ENCODE measurements around the gene TIMM29. TPM values are rescaled to one million over a fixed set of nuclear protein-coding genes. Genes with fewer than 3 reads are reported as not detected.

TIMM29 gene
- total RNA-seq, 4 donors from 2014 or later = 27.1 to 40.4 (median 32.8) TPM

DNA sequence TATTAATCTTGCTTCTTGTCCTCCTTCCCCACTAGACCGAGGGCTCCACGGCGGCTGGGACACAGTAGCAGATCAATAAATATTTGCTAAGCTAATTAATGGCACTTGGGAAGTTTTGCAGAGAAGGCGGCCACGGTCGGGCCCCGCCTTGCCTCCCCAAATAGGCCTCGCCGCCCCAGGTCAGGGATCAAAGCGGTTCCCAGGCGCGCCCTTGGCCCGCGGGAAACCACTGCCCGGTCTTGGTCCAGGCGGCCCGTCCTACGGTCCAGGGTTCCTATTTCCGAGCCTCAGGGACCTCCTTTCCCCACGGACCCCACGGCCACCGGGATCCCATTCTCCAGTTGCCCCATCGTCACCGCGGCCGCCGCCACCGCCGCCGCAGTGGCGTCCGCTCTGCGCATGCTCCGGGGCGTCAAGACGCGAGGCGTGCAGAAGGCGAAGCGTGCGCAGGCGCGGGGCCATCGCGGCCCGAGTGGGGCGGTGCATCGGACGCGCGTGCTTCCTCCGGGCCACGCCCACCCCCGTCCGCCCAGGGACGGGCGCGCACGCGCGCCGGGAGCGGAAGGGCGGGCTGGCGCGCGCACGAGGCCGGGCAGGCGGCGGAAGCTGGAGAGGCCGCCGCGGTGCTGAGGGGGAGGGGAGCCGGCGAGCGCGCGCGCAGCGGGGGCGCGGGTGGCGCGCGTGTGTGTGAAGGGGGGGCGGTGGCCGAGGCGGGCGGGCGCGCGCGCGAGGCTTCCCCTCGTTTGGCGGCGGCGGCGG is 31.9 kb downstream of the TIMM29 start, which contains the start of gene SMARCA4:
Gene SMARCA4, plus strand, starts transcription at position 717 of the 759 bp plus-strand sequence. CDS start 23,122 bp downstream, outside the sequence.
- H3K36me3 ChIP-seq = peaks cover 0 to 6% (median 0%) of the 10 kb centered on the region in 3 donors
- H3K9me3 ChIP-seq = no peaks in the 10 kb centered on the region
- peak; percentile 85 to 92 for DNase-seq (ENCODE audit: low spot score in 2 of 2)
- 0 to 1% methylated on average over 7 to 32 of the region's 100 CpGs for WGBS, 2 donors
- H3K4me3 ChIP-seq = peak within 1 kb of the TSS; percentile 73 to 91 (median 82)
- H3K27me3 ChIP-seq = no peaks in the 10 kb centered on the region
- H3K4me1 ChIP-seq = peaks cover 0 to 42% (median 14%) of the 10 kb centered on the region in 4 donors
- TF ChIP-seq CTCF (IDR thresholded peaks at IDR 0.05) (peak in 1 of 5 experiments; percentile 43), POLR2A (IDR thresholded peaks at IDR 0.05) (peak; percentile 78 to 94), EP300 (IDR thresholded peaks at IDR 0.05) (peak; percentile 42 to 96)
- H3K27ac ChIP-seq = peak within 1 kb of the TSS; percentile 77 to 95 (median 93)

GRCh38 chr19:10961073-10961860 is 32.7 kb downstream of the TIMM29 start:
- Histone ChIP-seq H3K4me1 (peaks cover 0 to 42% (median 14%) of the 10 kb centered on the region in 4 donors), H3K9me3 (no peaks in the 10 kb centered on the region), H3K4me3 (peak overlapping the region; percentile 73 to 76 (median 75)), H3K27ac (peak overlapping the region; percentile 75 to 91 (median 89)), H3K36me3 (peaks cover 0 to 6% (median 0%) of the 10 kb centered on the region in 3 donors), H3K27me3 (no peaks in the 10 kb centered on the region)
- no peak for TF ChIP-seq CTCF (IDR thresholded peaks at IDR 0.05)
- TF ChIP-seq EP300 (IDR thresholded peaks at IDR 0.05) = no peak
- no peak for TF ChIP-seq POLR2A (IDR thresholded peaks at IDR 0.05)
- peak; percentile 23 to 26 for DNase-seq (ENCODE audit: low spot score in 2 of 2)
- 1% methylated on average over 50 of the region's 92 CpGs for WGBS, 2 donors

DNA sequence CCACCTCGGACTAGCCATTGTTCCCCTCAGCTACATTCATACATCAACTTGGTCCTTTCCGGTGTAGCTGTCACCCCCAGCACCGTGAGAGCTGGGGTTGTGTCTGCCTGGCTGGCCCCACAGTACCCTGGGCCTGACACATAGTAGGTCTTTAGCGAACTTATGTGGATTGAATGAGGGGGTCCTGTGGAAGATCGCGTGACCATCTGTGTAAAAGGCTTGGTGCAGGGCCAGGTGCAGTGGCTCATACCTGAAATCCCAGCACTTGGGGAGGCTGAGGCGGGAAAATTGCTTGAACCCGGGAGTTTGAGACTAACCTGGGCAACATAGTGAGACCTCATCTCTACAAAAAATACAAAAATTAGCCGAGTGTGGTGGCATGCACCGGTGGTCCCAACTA is 34.3 kb downstream of the TIMM29 start:
- H3K27ac ChIP-seq = no peak overlapping the region
- no peak overlapping the region for H3K4me3 ChIP-seq
- 84 to 91% methylated on average over 10 of the region's 10 CpGs for WGBS, 2 donors
- H3K4me1 ChIP-seq = peaks cover 0 to 42% (median 14%) of the 10 kb centered on the region in 4 donors
- no peaks in the 10 kb centered on the region for H3K27me3 ChIP-seq
- peaks cover 0 to 6% (median 0%) of the 10 kb centered on the region in 3 donors for H3K36me3 ChIP-seq
- no peak for DNase-seq (ENCODE audit: low spot score in 2 of 2)
- no peaks in the 10 kb centered on the region for H3K9me3 ChIP-seq
- TF ChIP-seq EP300 (IDR thresholded peaks at IDR 0.05) (no peak), CTCF (IDR thresholded peaks at IDR 0.05) (no peak), POLR2A (IDR thresholded peaks at IDR 0.05) (no peak)

GRCh38 chr19:10963865-10964264 is 35.3 kb downstream of the TIMM29 start:
- TF ChIP-seq EP300 (IDR thresholded peaks at IDR 0.05) (no peak), CTCF (IDR thresholded peaks at IDR 0.05) (no peak), POLR2A (IDR thresholded peaks at IDR 0.05) (no peak)
- Histone ChIP-seq H3K9me3 (no peaks in the 10 kb centered on the region), H3K36me3 (peaks cover 0 to 6% (median 0%) of the 10 kb centered on the region in 3 donors), H3K4me1 (peaks cover 0 to 51% (median 15%) of the 10 kb centered on the region in 4 donors), H3K27ac (no peak overlapping the region), H3K4me3 (no peak overlapping the region), H3K27me3 (no peaks in the 10 kb centered on the region)
- no peak for DNase-seq (ENCODE audit: low spot score in 2 of 2)
- 69 to 71% methylated on average over 4 of the region's 4 CpGs for WGBS, 2 donors
